A673 (cell line): ENCODE results near the gene PEX5L.

Experiments
- CTCF ChIP-seq: fragments of 300-800, 200-600 bp; sonication (generic); conservative IDR thresholded peaks from 2 replicates; pipeline ENCODE4 v1.5.1; 2017; ENCODE audit warnings: low read depth, mild to moderate bottlenecking, antibody characterized with exemption, low read length, moderate library complexity, mixed read lengths
- EZH2 ChIP-seq: fragments of 200-600 bp; sonication (generic); IDR thresholded peaks from 2 replicates; pipeline ENCODE4 v1.6.1; 2017; ENCODE audit warnings: borderline replicate concordance, low read depth, mild to moderate bottlenecking, mixed read lengths, antibody characterized with exemption, low read length; ENCODE audit not compliant: poor library complexity, severe bottlenecking

- TF ChIP-seq CTCF (no peak), EZH2 (no peak)
These were observed 138.7 kb downstream of the PEX5L start for GRCh38 chr3:179898024-179898423.
